CD14-positive monocyte (primary cell): ENCODE measurements around the gene LKAAEAR1. TPM values are rescaled to one million over a fixed set of nuclear protein-coding genes. Genes with fewer than 3 reads are reported as not detected.
A peak's percentile ranks its signal among the peaks of the same experiment; 100 is the strongest.

Experiments
- DNase-seq, 3 donors: peaks; one replicate each; pipeline ENCODE4 v3.0.0-alpha.2; 2011 to 2022
- H2AFZ ChIP-seq: 2 replicates; pipeline ENCODE4 v1.6.0; 2012; ENCODE audit warnings: mild to moderate bottlenecking, low read depth, low read length, inconsistent platforms; ENCODE audit not compliant: insufficient read depth, poor library complexity, severe bottlenecking
- H3K27ac ChIP-seq, 2 donors: 1 replicate in 1 of 2; 2 replicates in 1 of 2; pipeline ENCODE4 v1.5.1; 2012 to 2013; ENCODE audit warnings: low read length in 2 of 2, control low read depth in 1 of 2, inconsistent platforms in 1 of 2, low read depth in 1 of 2, mild to moderate bottlenecking in 1 of 2
- H3K27me3 ChIP-seq, 2 donors: one replicate each; pipeline versions ENCODE4 v1.6.0 to v1.6.1; 2011 to 2013; ENCODE audit warnings: low read length in 2 of 2; ENCODE audit not compliant: control insufficient read depth in 2 of 2, insufficient read depth in 2 of 2
- H3K36me3 ChIP-seq, 2 donors: replicated peaks in 1 of 2; 1 replicate in 1 of 2; 2 replicates in 1 of 2; pipeline versions ENCODE4 v1.5.1 to v1.6.1; 2012 to 2013; ENCODE audit warnings: low read length in 2 of 2, control low read depth in 1 of 2, inconsistent platforms in 1 of 2, mild to moderate bottlenecking in 1 of 2; ENCODE audit not compliant: insufficient read depth in 2 of 2, control insufficient read depth in 1 of 2
- H3K4me1 ChIP-seq, 2 donors: 1 replicate in 1 of 2; 2 replicates in 1 of 2; pipeline versions ENCODE4 v1.5.1 to v1.6.1; 2012 to 2013; ENCODE audit warnings: low read length in 2 of 2, control low read depth in 1 of 2, inconsistent platforms in 1 of 2, mild to moderate bottlenecking in 1 of 2, moderate library complexity in 1 of 2; ENCODE audit not compliant: insufficient read depth in 2 of 2, control insufficient read depth in 1 of 2
- H3K4me2 ChIP-seq: replicated peaks from 2 replicates; pipeline ENCODE3; 2012; ENCODE audit warnings: low read length, moderate library complexity, mild to moderate bottlenecking; ENCODE audit not compliant: poor library complexity, severe bottlenecking; ENCODE audit errors: extremely low read depth
- H3K4me3 ChIP-seq, 3 experiments: fragments of 200-600 bp in 1 of 3; sonication (generic) in 1 of 3; replicated peaks in 1 of 3; 1 replicate in 2 of 3; 2 replicates in 1 of 3; pipeline ENCODE4 v1.5.1; 2011 to 2013; ENCODE audit warnings: low read length in 3 of 3, mild to moderate bottlenecking in 3 of 3, control low read depth in 2 of 3, low read depth in 2 of 3, inconsistent platforms in 1 of 3, moderate library complexity in 1 of 3
- H3K79me2 ChIP-seq: 2 replicates; pipeline ENCODE4 v1.6.0; 2012; ENCODE audit warnings: mild to moderate bottlenecking, control low read depth, inconsistent platforms, low read length, moderate library complexity; ENCODE audit not compliant: insufficient read depth
- H3K9ac ChIP-seq: 2 replicates; pipeline ENCODE4 v1.6.0; 2017; ENCODE audit warnings: low read length, mild to moderate bottlenecking; ENCODE audit not compliant: insufficient read depth, poor library complexity, severe bottlenecking
- H3K9me3 ChIP-seq, 2 donors: replicated peaks in 1 of 2; 1 replicate in 1 of 2; 2 replicates in 1 of 2; pipeline versions ENCODE4 v1.5.1 to v1.6.1; 2012 to 2013; ENCODE audit warnings: low read length in 2 of 2, control low read depth in 1 of 2; ENCODE audit not compliant: control insufficient read depth in 1 of 2, insufficient read depth in 1 of 2
- H4K20me1 ChIP-seq: 2 replicates; pipeline ENCODE4 v1.6.0; 2012; ENCODE audit warnings: mild to moderate bottlenecking, low read length, control low read depth, moderate library complexity; ENCODE audit not compliant: insufficient read depth
- H3K27ac Mint-ChIP-seq, 7 donors: one replicate each; pipeline ENCODE4 v1.8.0; 2020; ENCODE audit warnings: mild to moderate bottlenecking in 7 of 7, mixed read lengths in 7 of 7, moderate library complexity in 6 of 7, inconsistent platforms in 2 of 7
- H3K27me3 Mint-ChIP-seq, 3 donors: one replicate each; pipeline ENCODE4 v1.8.0; 2021 to 2022; ENCODE audit warnings: low read depth in 3 of 3, mild to moderate bottlenecking in 3 of 3, mixed read lengths in 3 of 3, moderate library complexity in 3 of 3, inconsistent platforms in 1 of 3
- H3K36me3 Mint-ChIP-seq, 2 donors: one replicate each; pipeline ENCODE4 v1.8.0; 2020; ENCODE audit warnings: mixed read lengths in 2 of 2, inconsistent platforms in 1 of 2, mild to moderate bottlenecking in 1 of 2
- H3K4me1 Mint-ChIP-seq: one replicate; pipeline ENCODE4 v1.8.0; 2020; ENCODE audit warnings: mild to moderate bottlenecking, mixed read lengths
- H3K4me3 Mint-ChIP-seq, 2 donors: one replicate each; pipeline ENCODE4 v1.8.0; 2020; ENCODE audit warnings: mild to moderate bottlenecking in 2 of 2, mixed read lengths in 2 of 2, moderate library complexity in 1 of 2
- H3K9me3 Mint-ChIP-seq, 7 donors: one replicate each; pipeline ENCODE4 v1.8.0; 2020 to 2022; ENCODE audit warnings: mixed read lengths in 7 of 7, mild to moderate bottlenecking in 6 of 7, moderate library complexity in 6 of 7, inconsistent platforms in 2 of 7
- CTCF ChIP-seq: fragments of 200-600 bp; IDR thresholded peaks from one replicate; pipeline ENCODE4 v1.8.0; 2022; ENCODE audit warnings: antibody characterized with exemption, mild to moderate bottlenecking
- WGBS: methylation state at CpG from one replicate; pipeline ENCODE4 v1.1.5; 2013; ENCODE audit warnings: missing lambda C conversion rate; ENCODE audit not compliant: insufficient coverage; 5-methylcytosine and 5-hydroxymethylcytosine counted together
- intact Hi-C, 2 donors: fragments of 100-400 bp; cut with micrococcal nuclease; formaldehyde crosslinking; loops; one replicate each; pipeline versions ENCODE4 v1.15.0 to v1.15.1; 2023
- polyA plus RNA-seq, 3 donors: library from polyadenylated mRNA; depleted of rRNA in 1 of 3; unstranded in 2 of 3; stranded (reverse) in 1 of 3; fragments of 300-500 nt in 2 of 3; fragments of >200 nt in 1 of 3; fragmentation: Illumina TruSeq in 2 of 3; gene quantifications; 1 replicate in 2 of 3; 2 replicates in 1 of 3; pipeline ENCODE4 v1.2.3, GENCODE V29; 2012 to 2021

Gene LKAAEAR1
- polyA plus RNA-seq, 3 donors: 0.61 to 0.86 (median 0.64) TPM

- Histone ChIP-seq H3K27me3 (no peaks in the 10 kb centered on the region), H3K9me3 (no peaks in the 10 kb centered on the region), H3K4me1 (peaks cover 9 to 13% of the 10 kb centered on the region in 2 donors), H3K9ac (no peak overlapping the region), H2AFZ (no peak overlapping the region), H3K36me3 (no peaks in the 10 kb centered on the region), H3K27ac (no peak overlapping the region), H3K79me2 (no peaks in the 10 kb centered on the region), H4K20me1 (no peaks in the 10 kb centered on the region), H3K4me2 (no peak overlapping the region), H3K4me3 (no peak overlapping the region)
- Mint-ChIP-seq H3K36me3 (no peaks in the 10 kb centered on the region), H3K4me3 (no peak overlapping the region), H3K4me1 (peaks cover 12% of the 10 kb centered on the region), H3K27ac (peak overlapping the region in 1 of 7 donors; percentile 33), H3K27me3 (peaks cover 10 to 24% (median 17%) of the 10 kb centered on the region in 3 donors), H3K9me3 (no peaks in the 10 kb centered on the region)
- 96% methylated on average over 9 of the region's 10 CpGs for WGBS
- no peak for DNase-seq
- intact Hi-C loops: no loop called here
- TF ChIP-seq CTCF: no peak
Measured at GRCh38 chr20:64110411-64111068, 26.3 kb upstream of the LKAAEAR1 start.

- Histone ChIP-seq H3K9me3 (no peaks in the 10 kb centered on the region), H3K79me2 (no peaks in the 10 kb centered on the region), H4K20me1 (no peaks in the 10 kb centered on the region), H3K4me2 (no peak overlapping the region), H3K9ac (no peak overlapping the region), H3K36me3 (no peaks in the 10 kb centered on the region), H2AFZ (no peak overlapping the region), H3K27ac (no peak overlapping the region), H3K4me3 (no peak overlapping the region), H3K4me1 (peaks cover 9 to 13% of the 10 kb centered on the region in 2 donors), H3K27me3 (no peaks in the 10 kb centered on the region)
- peaks cover 12% of the 10 kb centered on the region for H3K4me1 Mint-ChIP-seq
- intact Hi-C loops: no loop called here
- 83% methylated on average over 11 of the region's 16 CpGs for WGBS
- no peak overlapping the region for H3K4me3 Mint-ChIP-seq
- no peaks in the 10 kb centered on the region for H3K9me3 Mint-ChIP-seq
- H3K27ac Mint-ChIP-seq: peak overlapping the region in 1 of 7 donors; percentile 33
- DNase-seq: no peak
- H3K27me3 Mint-ChIP-seq: peaks cover 10 to 24% (median 17%) of the 10 kb centered on the region in 3 donors
- no peak for TF ChIP-seq CTCF
- no peaks in the 10 kb centered on the region for H3K36me3 Mint-ChIP-seq
Measured at GRCh38 chr20:64109831-64110391, 25.7 kb upstream of the LKAAEAR1 start.
